CD14-positive monocyte (primary cell): ENCODE results near the gene INSM2. TPM values are rescaled to one million over a fixed set of nuclear protein-coding genes. Genes with fewer than 3 reads are reported as not detected.

Source experiments
- DNase-seq, 3 donors: peaks; one replicate each; pipeline ENCODE4 v3.0.0-alpha.2; 2011 to 2022
- H2AFZ ChIP-seq: 2 replicates; pipeline ENCODE4 v1.6.0; 2012; ENCODE audit warnings: mild to moderate bottlenecking, low read depth, low read length, inconsistent platforms; ENCODE audit not compliant: insufficient read depth, poor library complexity, severe bottlenecking
- H3K27ac ChIP-seq, 2 donors: 1 replicate in 1 of 2; 2 replicates in 1 of 2; pipeline ENCODE4 v1.5.1; 2012 to 2013; ENCODE audit warnings: low read length in 2 of 2, control low read depth in 1 of 2, inconsistent platforms in 1 of 2, low read depth in 1 of 2, mild to moderate bottlenecking in 1 of 2
- H3K27me3 ChIP-seq, 2 donors: one replicate each; pipeline versions ENCODE4 v1.6.0 to v1.6.1; 2011 to 2013; ENCODE audit warnings: low read length in 2 of 2; ENCODE audit not compliant: control insufficient read depth in 2 of 2, insufficient read depth in 2 of 2
- H3K36me3 ChIP-seq, 2 donors: replicated peaks in 1 of 2; 1 replicate in 1 of 2; 2 replicates in 1 of 2; pipeline versions ENCODE4 v1.5.1 to v1.6.1; 2012 to 2013; ENCODE audit warnings: low read length in 2 of 2, control low read depth in 1 of 2, inconsistent platforms in 1 of 2, mild to moderate bottlenecking in 1 of 2; ENCODE audit not compliant: insufficient read depth in 2 of 2, control insufficient read depth in 1 of 2
- H3K4me1 ChIP-seq, 2 donors: 1 replicate in 1 of 2; 2 replicates in 1 of 2; pipeline versions ENCODE4 v1.5.1 to v1.6.1; 2012 to 2013; ENCODE audit warnings: low read length in 2 of 2, control low read depth in 1 of 2, inconsistent platforms in 1 of 2, mild to moderate bottlenecking in 1 of 2, moderate library complexity in 1 of 2; ENCODE audit not compliant: insufficient read depth in 2 of 2, control insufficient read depth in 1 of 2
- H3K4me2 ChIP-seq: replicated peaks from 2 replicates; pipeline ENCODE3; 2012; ENCODE audit warnings: low read length, moderate library complexity, mild to moderate bottlenecking; ENCODE audit not compliant: poor library complexity, severe bottlenecking; ENCODE audit errors: extremely low read depth
- H3K4me3 ChIP-seq, 3 experiments: fragments of 200-600 bp in 1 of 3; sonication (generic) in 1 of 3; replicated peaks in 1 of 3; 1 replicate in 2 of 3; 2 replicates in 1 of 3; pipeline ENCODE4 v1.5.1; 2011 to 2013; ENCODE audit warnings: low read length in 3 of 3, mild to moderate bottlenecking in 3 of 3, control low read depth in 2 of 3, low read depth in 2 of 3, inconsistent platforms in 1 of 3, moderate library complexity in 1 of 3
- H3K79me2 ChIP-seq: 2 replicates; pipeline ENCODE4 v1.6.0; 2012; ENCODE audit warnings: mild to moderate bottlenecking, control low read depth, inconsistent platforms, low read length, moderate library complexity; ENCODE audit not compliant: insufficient read depth
- H3K9ac ChIP-seq: 2 replicates; pipeline ENCODE4 v1.6.0; 2017; ENCODE audit warnings: low read length, mild to moderate bottlenecking; ENCODE audit not compliant: insufficient read depth, poor library complexity, severe bottlenecking
- H3K9me3 ChIP-seq, 2 donors: replicated peaks in 1 of 2; 1 replicate in 1 of 2; 2 replicates in 1 of 2; pipeline versions ENCODE4 v1.5.1 to v1.6.1; 2012 to 2013; ENCODE audit warnings: low read length in 2 of 2, control low read depth in 1 of 2; ENCODE audit not compliant: control insufficient read depth in 1 of 2, insufficient read depth in 1 of 2
- H4K20me1 ChIP-seq: 2 replicates; pipeline ENCODE4 v1.6.0; 2012; ENCODE audit warnings: mild to moderate bottlenecking, low read length, control low read depth, moderate library complexity; ENCODE audit not compliant: insufficient read depth
- H3K27ac Mint-ChIP-seq, 7 donors: one replicate each; pipeline ENCODE4 v1.8.0; 2020; ENCODE audit warnings: mild to moderate bottlenecking in 7 of 7, mixed read lengths in 7 of 7, moderate library complexity in 6 of 7, inconsistent platforms in 2 of 7
- H3K27me3 Mint-ChIP-seq, 3 donors: one replicate each; pipeline ENCODE4 v1.8.0; 2021 to 2022; ENCODE audit warnings: low read depth in 3 of 3, mild to moderate bottlenecking in 3 of 3, mixed read lengths in 3 of 3, moderate library complexity in 3 of 3, inconsistent platforms in 1 of 3
- H3K36me3 Mint-ChIP-seq, 2 donors: one replicate each; pipeline ENCODE4 v1.8.0; 2020; ENCODE audit warnings: mixed read lengths in 2 of 2, inconsistent platforms in 1 of 2, mild to moderate bottlenecking in 1 of 2
- H3K4me1 Mint-ChIP-seq: one replicate; pipeline ENCODE4 v1.8.0; 2020; ENCODE audit warnings: mild to moderate bottlenecking, mixed read lengths
- H3K4me3 Mint-ChIP-seq, 2 donors: one replicate each; pipeline ENCODE4 v1.8.0; 2020; ENCODE audit warnings: mild to moderate bottlenecking in 2 of 2, mixed read lengths in 2 of 2, moderate library complexity in 1 of 2
- H3K9me3 Mint-ChIP-seq, 7 donors: one replicate each; pipeline ENCODE4 v1.8.0; 2020 to 2022; ENCODE audit warnings: mixed read lengths in 7 of 7, mild to moderate bottlenecking in 6 of 7, moderate library complexity in 6 of 7, inconsistent platforms in 2 of 7
- CTCF ChIP-seq: fragments of 200-600 bp; IDR thresholded peaks from one replicate; pipeline ENCODE4 v1.8.0; 2022; ENCODE audit warnings: antibody characterized with exemption, mild to moderate bottlenecking
- WGBS: methylation state at CpG from one replicate; pipeline ENCODE4 v1.1.5; 2013; ENCODE audit warnings: missing lambda C conversion rate; ENCODE audit not compliant: insufficient coverage; 5-methylcytosine and 5-hydroxymethylcytosine counted together
- intact Hi-C, 2 donors: fragments of 100-400 bp; cut with micrococcal nuclease; formaldehyde crosslinking; loops; one replicate each; pipeline versions ENCODE4 v1.15.0 to v1.15.1; 2023
- polyA plus RNA-seq, 3 donors: library from polyadenylated mRNA; depleted of rRNA in 1 of 3; unstranded in 2 of 3; stranded (reverse) in 1 of 3; fragments of 300-500 nt in 2 of 3; fragments of >200 nt in 1 of 3; fragmentation: Illumina TruSeq in 2 of 3; gene quantifications; 1 replicate in 2 of 3; 2 replicates in 1 of 3; pipeline ENCODE4 v1.2.3, GENCODE V29; 2012 to 2021

INSM2 gene
- polyA plus RNA-seq, 3 donors, result not detected

GRCh38 chr14:35539969-35540368 is 6.0 kb downstream of the INSM2 start:
- DNase-seq, result no peak
- TF ChIP-seq CTCF, result no peak
- no peaks in the 10 kb centered on the region for H4K20me1 ChIP-seq
- H3K27ac Mint-ChIP-seq, result no peak overlapping the region
- peaks cover 17 to 21% (median 21%) of the 10 kb centered on the region in 3 donors for H3K27me3 Mint-ChIP-seq
- peaks cover 5 to 9% of the 10 kb centered on the region in 2 donors for H3K36me3 Mint-ChIP-seq
- no CpG with 5 or more reads among the region's 2 CpGs for WGBS
- no peak overlapping the region for H3K9ac ChIP-seq
- H3K4me3 Mint-ChIP-seq, result no peak overlapping the region
- no peak overlapping the region for H2AFZ ChIP-seq
- peaks cover 0 to 14% of the 10 kb centered on the region in 2 donors for H3K9me3 ChIP-seq
- no peak overlapping the region for H3K4me3 ChIP-seq
- intact Hi-C loops, result no loop called here
- no peaks in the 10 kb centered on the region for H3K79me2 ChIP-seq
- H3K27me3 ChIP-seq, result peaks cover 14 to 17% of the 10 kb centered on the region in 2 donors
- H3K4me1 Mint-ChIP-seq, result peaks cover 2% of the 10 kb centered on the region
- no peak overlapping the region for H3K4me2 ChIP-seq
- no peaks in the 10 kb centered on the region for H3K36me3 ChIP-seq
- H3K9me3 Mint-ChIP-seq, result peaks cover 0 to 7% (median 1%) of the 10 kb centered on the region in 7 donors
- no peak overlapping the region for H3K27ac ChIP-seq
- H3K4me1 ChIP-seq, result peaks cover 0 to 8% of the 10 kb centered on the region in 2 donors

- H3K36me3 Mint-ChIP-seq, result peaks cover 2 to 3% of the 10 kb centered on the region in 2 donors
- Histone ChIP-seq H3K9me3 (no peaks in the 10 kb centered on the region), H3K27ac (no peak overlapping the region), H3K4me1 (no peaks in the 10 kb centered on the region), H3K36me3 (no peaks in the 10 kb centered on the region), H3K9ac (no peak overlapping the region), H3K27me3 (no peaks in the 10 kb centered on the region), H3K4me3 (no peak overlapping the region), H2AFZ (no peak overlapping the region), H3K4me2 (no peak overlapping the region), H4K20me1 (no peaks in the 10 kb centered on the region), H3K79me2 (no peaks in the 10 kb centered on the region)
- no peaks in the 10 kb centered on the region for H3K4me1 Mint-ChIP-seq
- no peak for DNase-seq
- no peak overlapping the region for H3K4me3 Mint-ChIP-seq
- H3K27ac Mint-ChIP-seq, result no peak overlapping the region
- intact Hi-C loops, result no loop called here
- WGBS, result 100% methylated on average over 3 of the region's 5 CpGs
- TF ChIP-seq CTCF, result no peak
- no peaks in the 10 kb centered on the region for H3K27me3 Mint-ChIP-seq
- no peaks in the 10 kb centered on the region for H3K9me3 Mint-ChIP-seq
These were observed 9.0 kb downstream of the INSM2 start for GRCh38 chr14:35543006-35543405.
